Panc1 (cell line): ENCODE data around the gene ANO3. TPM values are rescaled to one million over a fixed set of nuclear protein-coding genes. Genes with fewer than 3 reads are reported as not detected.

Experiments used
- ATAC-seq: fragments of 200-7000 bp; cut with Tn5 transposase; 2 replicates; pipeline ENCODE4 v1.9.1; 2020; ENCODE audit warnings: mild to moderate bottlenecking, moderate library complexity
- BruUV-seq: library from RNA; stranded (reverse); fragments of 400-500 nt; replicated peaks from 2 replicates; lab custom pipeline; 2021; lab: Mats Ljungman, UMichigan
- CTCF ChIA-PET: fragments of 300-600 bp; sonication (Branson Sonifier 250); formaldehyde crosslinking; loops from one replicate; lab custom pipeline; 2022; ENCODE audit warnings: antibody characterized with exemption; lab: Charles Lee
- POLR2A ChIA-PET: fragments of 300-600 bp; sonication (Branson Sonifier 250); formaldehyde crosslinking; loops from one replicate; lab custom pipeline; 2022; ENCODE audit warnings: antibody characterized with exemption; lab: Charles Lee
- DNase-seq: peaks from one replicate; pipeline ENCODE4 v3.0.0-alpha.2; 2010; ENCODE audit warnings: low read depth, low spot score
- H3K27ac ChIP-seq: 2 replicates; pipeline ENCODE4 v1.5.1; 2011; ENCODE audit warnings: mild to moderate bottlenecking, low read length, inconsistent platforms
- H3K27me3 ChIP-seq: fragments of 200-500 bp; sonication (Bioruptor generic); 2 replicates; pipeline ENCODE4 v1.6.0; 2014; ENCODE audit warnings: low read length, inconsistent platforms; ENCODE audit not compliant: control insufficient read depth, insufficient read depth
- H3K36me3 ChIP-seq: fragments of 200-500 bp; sonication (Bioruptor generic); 2 replicates; pipeline ENCODE4 v1.5.1; 2014; ENCODE audit warnings: inconsistent platforms, mild to moderate bottlenecking, low read length, moderate library complexity; ENCODE audit not compliant: control insufficient read depth, insufficient read depth
- H3K4me1 ChIP-seq: 2 replicates; pipeline ENCODE4 v1.5.1; 2011; ENCODE audit warnings: inconsistent platforms, mild to moderate bottlenecking, low read length, moderate library complexity; ENCODE audit not compliant: control insufficient read depth, insufficient read depth
- H3K4me3 ChIP-seq, 2 experiments: 2 replicates each; pipeline ENCODE4 v1.5.1; 2011 to 2012; ENCODE audit warnings: low read depth in 2 of 2, low read length in 2 of 2, mild to moderate bottlenecking in 2 of 2, inconsistent platforms in 1 of 2, moderate library complexity in 1 of 2
- H3K9me3 ChIP-seq: fragments of 200-500 bp; sonication (Bioruptor generic); 2 replicates; pipeline ENCODE4 v1.5.1; 2014; ENCODE audit warnings: low read depth, mild to moderate bottlenecking, inconsistent platforms, low read length, moderate library complexity; ENCODE audit not compliant: control insufficient read depth, insufficient read depth
- CTCF ChIP-seq: fragments of 450-650 bp; IDR thresholded peaks from 2 replicates; pipeline ENCODE4 v1.5.1; 2017; ENCODE audit warnings: mild to moderate bottlenecking
- POLR2AphosphoS5 ChIP-seq: IDR thresholded peaks from 2 replicates; pipeline ENCODE4 v1.6.1; 2012; ENCODE audit warnings: mild to moderate bottlenecking, low read depth, low read length, moderate library complexity
- REST ChIP-seq, 2 experiments: IDR thresholded peaks; 2 replicates each; pipeline ENCODE4 v1.6.1; 2011 to 2012; ENCODE audit warnings: low read depth in 2 of 2, control low read depth in 1 of 2, low read length in 1 of 2, mild to moderate bottlenecking in 1 of 2, moderate library complexity in 1 of 2; ENCODE audit not compliant: insufficient read depth in 1 of 2
- SIN3A ChIP-seq: IDR thresholded peaks from 2 replicates; pipeline ENCODE4 v1.6.1; 2012; ENCODE audit warnings: low read depth, mild to moderate bottlenecking, low read length, moderate library complexity, borderline replicate concordance; ENCODE audit not compliant: insufficient read depth
- TCF7L2 ChIP-seq: IDR thresholded peaks from 2 replicates; pipeline ENCODE4 v1.6.1; 2011; ENCODE audit warnings: mild to moderate bottlenecking, low read depth, low read length, inconsistent platforms
- in situ Hi-C: cut with HindIII; loops from 2 replicates; pipeline ENCODE4 v1.10.0; 2016; ENCODE audit warnings: low sequenced_read_pairs, low pct_unique_long_range_greater_than_20kb
- intact Hi-C: fragments of 100-400 bp; cut with micrococcal nuclease; formaldehyde crosslinking; loops from one replicate; pipeline ENCODE4 v1.10.0; 2022; ENCODE audit not compliant: unreplicated experiment
- total RNA-seq: library from RNA; stranded (reverse); gene quantifications from one replicate; pipeline ENCODE4 v1.2.1, GENCODE V29; 2021; ENCODE audit not compliant: unreplicated experiment

The ANO3 gene
- total RNA-seq, 1 experiment from 2014 or later, result not detected

- no peaks in the 10 kb centered on the region for H3K9me3 ChIP-seq
- no peak overlapping the region for H3K4me3 ChIP-seq
- no peaks in the 10 kb centered on the region for H3K36me3 ChIP-seq
- no peak for TF ChIP-seq SIN3A
- no peak for TF ChIP-seq TCF7L2
- TF ChIP-seq CTCF, result no peak
- no peak for TF ChIP-seq POLR2AphosphoS5
- no peak for TF ChIP-seq REST (IDR thresholded peaks at IDR 0.05; ENCODE audit: insufficient read depth in 1 of 2, low read depth in 2 of 2, low read length in 1 of 2)
- intact Hi-C loops (no loop called here), in situ Hi-C loops (no loop called here)
- no peaks in the 10 kb centered on the region for H3K27me3 ChIP-seq
- no TSS peak for BruUV-seq
- no peaks in the 10 kb centered on the region for H3K4me1 ChIP-seq
- DNase-seq (no peak), ATAC-seq (no peak)
- POLR2A ChIA-PET, result no interaction called here
- CTCF ChIA-PET, result no interaction called here
- H3K27ac ChIP-seq, result no peak overlapping the region
Measured at GRCh38 chr11:26477396-26477795, 145.5 kb downstream of the ANO3 start.

GRCh38 chr11:26478710-26479109, 146.8 kb downstream of the ANO3 start:
- DNase-seq (no peak), ATAC-seq (no peak)
- Histone ChIP-seq H3K4me3 (no peak overlapping the region), H3K9me3 (no peaks in the 10 kb centered on the region), H3K36me3 (no peaks in the 10 kb centered on the region), H3K27ac (no peak overlapping the region), H3K4me1 (no peaks in the 10 kb centered on the region), H3K27me3 (no peaks in the 10 kb centered on the region)
- in situ Hi-C loops (no loop called here), intact Hi-C loops (no loop called here)
- no TSS peak for BruUV-seq
- no peak for TF ChIP-seq SIN3A
- TF ChIP-seq TCF7L2, result no peak
- TF ChIP-seq CTCF, result no peak
- TF ChIP-seq REST (IDR thresholded peaks at IDR 0.05; ENCODE audit: insufficient read depth in 1 of 2, low read depth in 2 of 2, low read length in 1 of 2), result no peak
- TF ChIP-seq POLR2AphosphoS5, result no peak
- CTCF ChIA-PET, result no interaction called here
- POLR2A ChIA-PET, result no interaction called here
